ENCODE measurements around the gene MIER1.
"Not testable (repeated sequence)": the region's sequence is repeated elsewhere in the genome, so short reads cannot be mapped to it uniquely, and the experiment has no call there.

DNA sequence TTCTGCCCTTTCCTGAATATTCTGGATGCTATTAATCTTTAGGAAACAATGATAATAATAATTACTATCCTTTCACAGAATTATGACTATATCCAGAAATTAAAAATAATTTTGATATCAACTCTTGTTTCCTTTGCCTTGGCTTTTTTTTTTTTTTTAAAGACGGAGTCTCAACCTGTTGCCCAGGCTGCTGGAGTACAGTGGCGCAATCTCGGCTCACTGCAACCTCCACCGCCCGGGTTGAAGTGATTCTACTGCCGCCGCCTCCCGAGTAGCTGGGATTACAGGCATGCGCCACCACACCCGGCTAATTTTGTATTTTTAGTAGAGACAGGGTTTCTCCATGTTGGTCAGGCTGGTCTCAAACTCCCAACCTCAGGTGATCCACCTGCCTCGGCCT lies 54.8 kb downstream of the MIER1 start:
- not testable (repeated sequence) for TF ChIP-seq EZH2, EZH2phosphoT487 (IDR thresholded peaks at IDR 0.05)
- TF ChIP-seq, protein P1, sequence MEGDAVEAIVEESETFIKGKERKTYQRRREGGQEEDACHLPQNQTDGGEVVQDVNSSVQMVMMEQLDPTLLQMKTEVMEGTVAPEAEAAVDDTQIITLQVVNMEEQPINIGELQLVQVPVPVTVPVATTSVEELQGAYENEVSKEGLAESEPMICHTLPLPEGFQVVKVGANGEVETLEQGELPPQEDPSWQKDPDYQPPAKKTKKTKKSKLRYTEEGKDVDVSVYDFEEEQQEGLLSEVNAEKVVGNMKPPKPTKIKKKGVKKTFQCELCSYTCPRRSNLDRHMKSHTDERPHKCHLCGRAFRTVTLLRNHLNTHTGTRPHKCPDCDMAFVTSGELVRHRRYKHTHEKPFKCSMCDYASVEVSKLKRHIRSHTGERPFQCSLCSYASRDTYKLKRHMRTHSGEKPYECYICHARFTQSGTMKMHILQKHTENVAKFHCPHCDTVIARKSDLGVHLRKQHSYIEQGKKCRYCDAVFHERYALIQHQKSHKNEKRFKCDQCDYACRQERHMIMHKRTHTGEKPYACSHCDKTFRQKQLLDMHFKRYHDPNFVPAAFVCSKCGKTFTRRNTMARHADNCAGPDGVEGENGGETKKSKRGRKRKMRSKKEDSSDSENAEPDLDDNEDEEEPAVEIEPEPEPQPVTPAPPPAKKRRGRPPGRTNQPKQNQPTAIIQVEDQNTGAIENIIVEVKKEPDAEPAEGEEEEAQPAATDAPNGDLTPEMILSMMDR (IDR thresholded peaks at IDR 0.05) = not testable (repeated sequence)

Measured in neural progenitor cell (in vitro differentiated cells).